Panc1 (cell line): ENCODE measurements around the gene IL11. TPM values are rescaled to one million over a fixed set of nuclear protein-coding genes. Genes with fewer than 3 reads are reported as not detected.

Experiments used
- ATAC-seq: fragments of 200-7000 bp; cut with Tn5 transposase; 2 replicates; pipeline ENCODE4 v1.9.1; 2020; ENCODE audit warnings: mild to moderate bottlenecking, moderate library complexity
- BruUV-seq: library from RNA; stranded (reverse); fragments of 400-500 nt; replicated peaks from 2 replicates; lab custom pipeline; 2021; lab: Mats Ljungman, UMichigan
- CTCF ChIA-PET: fragments of 300-600 bp; sonication (Branson Sonifier 250); formaldehyde crosslinking; loops from one replicate; lab custom pipeline; 2022; ENCODE audit warnings: antibody characterized with exemption; lab: Charles Lee
- POLR2A ChIA-PET: fragments of 300-600 bp; sonication (Branson Sonifier 250); formaldehyde crosslinking; loops from one replicate; lab custom pipeline; 2022; ENCODE audit warnings: antibody characterized with exemption; lab: Charles Lee
- DNase-seq: peaks from one replicate; pipeline ENCODE4 v3.0.0-alpha.2; 2010; ENCODE audit warnings: low read depth, low spot score
- H3K27ac ChIP-seq: 2 replicates; pipeline ENCODE4 v1.5.1; 2011; ENCODE audit warnings: mild to moderate bottlenecking, low read length, inconsistent platforms
- H3K27me3 ChIP-seq: fragments of 200-500 bp; sonication (Bioruptor generic); 2 replicates; pipeline ENCODE4 v1.6.0; 2014; ENCODE audit warnings: low read length, inconsistent platforms; ENCODE audit not compliant: control insufficient read depth, insufficient read depth
- H3K36me3 ChIP-seq: fragments of 200-500 bp; sonication (Bioruptor generic); 2 replicates; pipeline ENCODE4 v1.5.1; 2014; ENCODE audit warnings: inconsistent platforms, mild to moderate bottlenecking, low read length, moderate library complexity; ENCODE audit not compliant: control insufficient read depth, insufficient read depth
- H3K4me1 ChIP-seq: 2 replicates; pipeline ENCODE4 v1.5.1; 2011; ENCODE audit warnings: inconsistent platforms, mild to moderate bottlenecking, low read length, moderate library complexity; ENCODE audit not compliant: control insufficient read depth, insufficient read depth
- H3K4me3 ChIP-seq, 2 experiments: 2 replicates each; pipeline ENCODE4 v1.5.1; 2011 to 2012; ENCODE audit warnings: low read depth in 2 of 2, low read length in 2 of 2, mild to moderate bottlenecking in 2 of 2, inconsistent platforms in 1 of 2, moderate library complexity in 1 of 2
- H3K9me3 ChIP-seq: fragments of 200-500 bp; sonication (Bioruptor generic); 2 replicates; pipeline ENCODE4 v1.5.1; 2014; ENCODE audit warnings: low read depth, mild to moderate bottlenecking, inconsistent platforms, low read length, moderate library complexity; ENCODE audit not compliant: control insufficient read depth, insufficient read depth
- POLR2AphosphoS5 ChIP-seq: IDR thresholded peaks from 2 replicates; pipeline ENCODE4 v1.6.1; 2012; ENCODE audit warnings: mild to moderate bottlenecking, low read depth, low read length, moderate library complexity
- SIN3A ChIP-seq: IDR thresholded peaks from 2 replicates; pipeline ENCODE4 v1.6.1; 2012; ENCODE audit warnings: low read depth, mild to moderate bottlenecking, low read length, moderate library complexity, borderline replicate concordance; ENCODE audit not compliant: insufficient read depth
- TCF7L2 ChIP-seq: IDR thresholded peaks from 2 replicates; pipeline ENCODE4 v1.6.1; 2011; ENCODE audit warnings: mild to moderate bottlenecking, low read depth, low read length, inconsistent platforms
- in situ Hi-C: cut with HindIII; loops from 2 replicates; pipeline ENCODE4 v1.10.0; 2016; ENCODE audit warnings: low sequenced_read_pairs, low pct_unique_long_range_greater_than_20kb
- intact Hi-C: fragments of 100-400 bp; cut with micrococcal nuclease; formaldehyde crosslinking; loops from one replicate; pipeline ENCODE4 v1.10.0; 2022; ENCODE audit not compliant: unreplicated experiment
- total RNA-seq: library from RNA; stranded (reverse); gene quantifications from one replicate; pipeline ENCODE4 v1.2.1, GENCODE V29; 2021; ENCODE audit not compliant: unreplicated experiment
- TF ChIP-seq, protein P1 (sequence below): fragments of 450-650 bp; IDR thresholded peaks from 2 replicates; pipeline ENCODE4 v1.5.1; 2017; ENCODE audit warnings: mild to moderate bottlenecking
- TF ChIP-seq, protein P2 (sequence below), 2 experiments: IDR thresholded peaks; 2 replicates each; pipeline ENCODE4 v1.6.1; 2011 to 2012; ENCODE audit warnings: low read depth in 2 of 2, control low read depth in 1 of 2, low read length in 1 of 2, mild to moderate bottlenecking in 1 of 2, moderate library complexity in 1 of 2; ENCODE audit not compliant: insufficient read depth in 1 of 2

Gene IL11
- total RNA-seq, 1 experiment from 2014 or later: 4.4 TPM

DNA sequence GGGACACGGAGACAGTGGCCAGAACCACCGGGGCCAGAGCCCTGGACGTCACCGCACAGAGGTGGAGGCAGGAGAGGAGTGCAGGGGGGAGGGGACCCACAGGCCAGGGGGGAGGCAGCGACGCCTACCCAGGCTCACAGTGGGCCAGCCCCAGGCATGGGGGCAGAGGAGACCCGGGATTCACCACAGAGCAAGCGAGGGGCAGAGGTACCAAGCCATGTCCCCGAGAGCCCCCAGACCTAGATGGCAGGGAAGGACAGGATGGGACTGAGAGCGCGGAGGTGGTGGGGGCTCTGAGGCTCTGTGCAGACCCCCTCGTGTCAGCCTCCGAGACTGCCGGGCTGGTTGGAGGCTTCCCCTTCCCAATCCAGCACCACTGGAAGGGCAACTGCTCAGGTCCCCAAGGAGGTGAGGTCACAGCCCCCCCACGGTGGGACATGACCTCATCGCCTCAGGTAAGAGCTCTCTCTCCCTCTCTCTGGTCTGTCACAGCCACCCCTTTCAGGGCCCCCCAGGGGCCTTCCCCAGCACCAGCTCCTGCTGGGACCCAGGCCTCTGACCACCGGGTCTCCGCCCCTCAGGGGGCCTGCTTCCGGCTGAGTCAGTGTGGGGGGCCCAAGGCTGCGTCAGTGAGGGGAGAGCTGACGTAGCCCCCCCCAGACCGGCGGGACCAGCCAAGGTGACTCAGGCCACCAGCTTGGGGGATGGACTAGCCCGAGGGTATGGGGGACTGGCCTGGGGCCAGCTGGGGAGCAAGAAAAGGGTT is 2.2 kb upstream of the IL11 start:
- intact Hi-C loops: loop anchor here (10.0 kb wide), 1 partner anchor 78 kb away; no protein-coding TSS in a partner anchor
- Histone ChIP-seq H3K27me3 (no peaks in the 10 kb centered on the region), H3K9me3 (no peaks in the 10 kb centered on the region), H3K4me3 (no peak overlapping the region), H3K36me3 (no peaks in the 10 kb centered on the region), H3K4me1 (peaks cover 47% of the 10 kb centered on the region), H3K27ac (peak overlapping the region; percentile 6; the same call in 1 of the 2 replicates)
- POLR2A ChIA-PET: interaction anchor here (0.5 kb wide), 1 partner anchor 163 kb away, joined by 3 read pairs; no protein-coding TSS in a partner anchor
- ATAC-seq (no peak), DNase-seq (no peak)
- in situ Hi-C loops: no loop called here
- CTCF ChIA-PET: no interaction called here
- TF ChIP-seq SIN3A (no peak), TCF7L2 (no peak), POLR2AphosphoS5 (no peak)
- TF ChIP-seq, protein P1, sequence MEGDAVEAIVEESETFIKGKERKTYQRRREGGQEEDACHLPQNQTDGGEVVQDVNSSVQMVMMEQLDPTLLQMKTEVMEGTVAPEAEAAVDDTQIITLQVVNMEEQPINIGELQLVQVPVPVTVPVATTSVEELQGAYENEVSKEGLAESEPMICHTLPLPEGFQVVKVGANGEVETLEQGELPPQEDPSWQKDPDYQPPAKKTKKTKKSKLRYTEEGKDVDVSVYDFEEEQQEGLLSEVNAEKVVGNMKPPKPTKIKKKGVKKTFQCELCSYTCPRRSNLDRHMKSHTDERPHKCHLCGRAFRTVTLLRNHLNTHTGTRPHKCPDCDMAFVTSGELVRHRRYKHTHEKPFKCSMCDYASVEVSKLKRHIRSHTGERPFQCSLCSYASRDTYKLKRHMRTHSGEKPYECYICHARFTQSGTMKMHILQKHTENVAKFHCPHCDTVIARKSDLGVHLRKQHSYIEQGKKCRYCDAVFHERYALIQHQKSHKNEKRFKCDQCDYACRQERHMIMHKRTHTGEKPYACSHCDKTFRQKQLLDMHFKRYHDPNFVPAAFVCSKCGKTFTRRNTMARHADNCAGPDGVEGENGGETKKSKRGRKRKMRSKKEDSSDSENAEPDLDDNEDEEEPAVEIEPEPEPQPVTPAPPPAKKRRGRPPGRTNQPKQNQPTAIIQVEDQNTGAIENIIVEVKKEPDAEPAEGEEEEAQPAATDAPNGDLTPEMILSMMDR: no peak
- TF ChIP-seq, protein P2, sequence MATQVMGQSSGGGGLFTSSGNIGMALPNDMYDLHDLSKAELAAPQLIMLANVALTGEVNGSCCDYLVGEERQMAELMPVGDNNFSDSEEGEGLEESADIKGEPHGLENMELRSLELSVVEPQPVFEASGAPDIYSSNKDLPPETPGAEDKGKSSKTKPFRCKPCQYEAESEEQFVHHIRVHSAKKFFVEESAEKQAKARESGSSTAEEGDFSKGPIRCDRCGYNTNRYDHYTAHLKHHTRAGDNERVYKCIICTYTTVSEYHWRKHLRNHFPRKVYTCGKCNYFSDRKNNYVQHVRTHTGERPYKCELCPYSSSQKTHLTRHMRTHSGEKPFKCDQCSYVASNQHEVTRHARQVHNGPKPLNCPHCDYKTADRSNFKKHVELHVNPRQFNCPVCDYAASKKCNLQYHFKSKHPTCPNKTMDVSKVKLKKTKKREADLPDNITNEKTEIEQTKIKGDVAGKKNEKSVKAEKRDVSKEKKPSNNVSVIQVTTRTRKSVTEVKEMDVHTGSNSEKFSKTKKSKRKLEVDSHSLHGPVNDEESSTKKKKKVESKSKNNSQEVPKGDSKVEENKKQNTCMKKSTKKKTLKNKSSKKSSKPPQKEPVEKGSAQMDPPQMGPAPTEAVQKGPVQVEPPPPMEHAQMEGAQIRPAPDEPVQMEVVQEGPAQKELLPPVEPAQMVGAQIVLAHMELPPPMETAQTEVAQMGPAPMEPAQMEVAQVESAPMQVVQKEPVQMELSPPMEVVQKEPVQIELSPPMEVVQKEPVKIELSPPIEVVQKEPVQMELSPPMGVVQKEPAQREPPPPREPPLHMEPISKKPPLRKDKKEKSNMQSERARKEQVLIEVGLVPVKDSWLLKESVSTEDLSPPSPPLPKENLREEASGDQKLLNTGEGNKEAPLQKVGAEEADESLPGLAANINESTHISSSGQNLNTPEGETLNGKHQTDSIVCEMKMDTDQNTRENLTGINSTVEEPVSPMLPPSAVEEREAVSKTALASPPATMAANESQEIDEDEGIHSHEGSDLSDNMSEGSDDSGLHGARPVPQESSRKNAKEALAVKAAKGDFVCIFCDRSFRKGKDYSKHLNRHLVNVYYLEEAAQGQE (IDR thresholded peaks at IDR 0.05; ENCODE audit: insufficient read depth in 1 of 2, low read depth in 2 of 2, low read length in 1 of 2): no peak
- BruUV-seq: no TSS peak

DNA sequence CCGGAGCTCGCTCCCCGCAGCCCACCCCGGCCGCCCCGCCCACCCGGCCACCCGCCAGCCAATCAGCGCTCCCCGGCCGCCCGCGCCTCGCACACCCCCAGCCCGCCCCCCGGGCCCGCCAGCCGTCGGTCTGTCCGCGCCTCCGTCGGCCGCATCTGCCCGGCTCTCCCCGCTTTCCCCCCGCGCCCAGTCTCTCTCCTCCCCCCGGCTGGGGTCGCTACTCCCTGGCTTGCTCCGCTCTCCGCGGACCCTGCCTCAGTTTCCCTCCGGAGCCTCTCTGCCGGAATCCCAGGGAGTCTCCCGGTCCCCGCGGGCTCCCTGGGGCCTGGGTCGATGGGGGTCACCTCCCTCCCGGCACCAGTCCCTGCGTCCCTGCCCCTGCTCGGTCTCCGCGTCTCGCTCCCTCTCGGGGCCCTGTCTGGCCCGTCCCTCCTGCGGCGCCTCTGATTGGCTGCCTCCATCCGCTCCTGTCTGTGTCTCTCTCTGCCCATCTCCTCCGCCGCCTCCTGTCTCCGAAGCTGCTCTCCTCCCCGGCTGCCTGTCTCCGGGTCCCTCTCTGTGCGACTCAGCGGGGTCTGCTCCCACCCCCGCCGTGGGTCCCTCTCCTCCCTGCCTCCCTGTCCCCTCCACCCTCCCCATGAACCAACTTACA is 484 bp downstream of the IL11 start:
- H3K4me3 ChIP-seq: peak overlapping the region; percentile 42 to 70
- POLR2A ChIA-PET: no interaction called here
- no peaks in the 10 kb centered on the region for H3K27me3 ChIP-seq
- H3K36me3 ChIP-seq: no peaks in the 10 kb centered on the region
- no TSS peak for BruUV-seq
- TF ChIP-seq, protein P1: no peak
- TF ChIP-seq SIN3A (no peak), POLR2AphosphoS5 (no peak), TCF7L2 (no peak)
- TF ChIP-seq, protein P2 (IDR thresholded peaks at IDR 0.05; ENCODE audit: insufficient read depth in 1 of 2, low read depth in 2 of 2, low read length in 1 of 2): no peak
- CTCF ChIA-PET: no interaction called here
- no peaks in the 10 kb centered on the region for H3K9me3 ChIP-seq
- peaks cover 29% of the 10 kb centered on the region for H3K4me1 ChIP-seq
- intact Hi-C loops: loop anchor here (10.0 kb wide), 1 partner anchor 75 kb away; no protein-coding TSS in a partner anchor
- DNase-seq (no peak), ATAC-seq (peak; percentile 70)
- in situ Hi-C loops: no loop called here
- no peak overlapping the region for H3K27ac ChIP-seq
